NCI-H1105 (cell line): ENCODE data around the gene CAPN8.
"Not testable (repeated sequence)": the region's sequence is repeated elsewhere in the genome, so short reads cannot be mapped to it uniquely, and the experiment has no call there.

Experiments
- DNase-seq: peaks from one replicate; lab custom pipeline; 2025; lab: John Stamatoyannopoulos, UW

The CAPN8 gene

DNA sequence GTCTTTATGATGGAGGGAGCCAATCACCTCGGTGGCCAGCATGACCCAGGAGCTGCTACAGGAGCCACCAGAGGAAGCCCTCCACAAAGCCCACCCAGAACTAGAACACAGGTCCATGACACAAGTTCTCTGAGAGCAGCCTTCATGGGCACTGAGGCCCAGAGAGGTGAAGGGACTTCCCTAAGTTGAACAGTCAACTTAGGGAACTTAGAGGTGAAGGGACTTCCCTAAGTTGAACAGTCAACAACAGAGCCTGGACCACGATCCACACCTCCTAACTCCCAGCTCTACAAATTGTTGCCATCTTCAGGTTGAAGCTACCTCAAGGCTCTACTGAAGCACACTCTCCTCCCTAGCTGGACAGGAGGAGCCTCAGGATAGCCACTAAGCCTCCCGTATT lies 139.5 kb downstream of the CAPN8 start:
- DNase-seq: no peak

- DNase-seq: no peak
These were observed 140.0 kb downstream of the CAPN8 start for GRCh38 chr1:223525546-223525945.

DNA sequence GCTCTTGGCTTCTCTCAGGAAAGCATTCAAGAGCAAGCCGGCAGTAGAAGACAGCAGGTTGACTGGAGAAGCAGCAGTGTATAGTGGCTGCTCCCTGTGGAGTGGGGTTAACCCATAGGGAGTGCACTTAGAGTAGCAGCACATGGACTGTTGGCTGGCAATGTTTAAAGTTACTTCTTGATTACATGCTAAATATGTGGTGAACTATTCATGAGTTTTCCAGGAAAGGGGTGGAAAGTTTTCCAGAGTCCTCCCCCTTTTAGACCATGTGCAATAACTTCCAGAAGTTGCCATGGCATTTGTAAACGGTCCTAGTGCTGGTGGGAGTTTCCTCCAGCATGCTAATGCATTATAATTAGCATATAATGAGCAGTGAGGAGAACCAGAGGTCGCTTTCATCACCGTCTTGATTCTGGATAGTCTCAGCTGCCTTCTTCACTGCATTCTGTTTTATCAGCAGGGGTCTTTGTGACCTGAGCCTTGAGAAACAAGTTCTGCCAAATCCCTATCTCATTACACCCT lies 140.5 kb downstream of the CAPN8 start:
- no peak for DNase-seq

GRCh38 chr1:223521150-223521549 lies 144.4 kb downstream of the CAPN8 start:
- DNase-seq: no peak

DNA sequence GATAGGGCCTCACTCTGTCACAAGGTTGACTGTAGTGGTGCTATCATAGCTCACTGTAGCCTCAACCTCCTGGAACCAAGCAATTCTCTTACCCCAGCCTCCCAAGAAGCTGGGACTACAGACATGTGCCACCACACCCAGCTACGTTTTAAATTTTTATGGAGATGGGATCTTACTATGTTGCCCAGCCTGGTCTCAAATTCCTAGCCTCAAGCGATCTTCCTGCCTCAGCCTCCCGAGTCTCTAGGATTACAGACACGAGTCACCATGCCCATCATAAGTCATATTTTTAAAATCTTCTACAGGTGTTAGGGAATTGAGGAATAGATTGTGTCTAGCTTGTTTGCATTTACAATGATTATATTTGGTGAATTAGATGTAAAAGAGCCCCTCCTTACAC lies 145.3 kb downstream of the CAPN8 start:
- DNase-seq: no peak

DNA sequence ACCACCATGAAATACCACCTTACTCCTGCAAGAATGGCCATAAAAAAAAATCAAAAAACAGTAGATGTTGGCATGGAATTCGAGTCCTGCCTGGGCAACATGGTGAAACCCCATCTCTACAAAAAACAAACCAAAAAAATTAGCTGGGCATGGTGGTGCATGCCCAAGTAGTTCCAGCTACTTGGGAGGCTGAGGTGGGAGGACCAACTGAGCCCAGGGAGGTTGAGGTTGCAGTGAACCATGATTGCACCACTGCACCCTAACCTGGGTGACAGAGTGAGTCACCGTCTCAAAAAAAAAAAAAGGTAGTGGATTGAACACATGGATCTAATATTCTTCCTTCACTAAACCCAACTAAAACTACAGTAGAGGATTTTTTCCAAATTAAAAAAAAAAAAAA lies 146.4 kb downstream of the CAPN8 start:
- DNase-seq: no peak

DNA sequence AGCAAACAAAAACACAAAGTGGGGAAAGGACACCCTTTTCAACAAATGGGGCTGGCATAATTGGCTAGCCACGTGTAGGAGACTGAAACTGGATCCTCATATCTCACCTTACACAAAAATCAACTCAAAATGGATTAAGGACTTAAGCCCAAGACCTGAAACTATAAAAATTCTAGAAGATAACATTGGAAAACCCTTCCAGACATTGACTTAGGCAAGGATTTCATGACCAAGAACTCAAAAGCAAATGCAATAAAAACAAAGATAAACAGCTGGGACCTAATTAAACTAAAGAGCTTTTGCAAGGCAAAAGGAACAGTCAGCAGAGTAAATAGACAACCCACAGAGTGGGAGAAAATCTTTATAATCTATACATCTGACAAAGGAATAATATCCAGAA lies 146.9 kb downstream of the CAPN8 start:
- DNase-seq: not testable (repeated sequence)

DNA sequence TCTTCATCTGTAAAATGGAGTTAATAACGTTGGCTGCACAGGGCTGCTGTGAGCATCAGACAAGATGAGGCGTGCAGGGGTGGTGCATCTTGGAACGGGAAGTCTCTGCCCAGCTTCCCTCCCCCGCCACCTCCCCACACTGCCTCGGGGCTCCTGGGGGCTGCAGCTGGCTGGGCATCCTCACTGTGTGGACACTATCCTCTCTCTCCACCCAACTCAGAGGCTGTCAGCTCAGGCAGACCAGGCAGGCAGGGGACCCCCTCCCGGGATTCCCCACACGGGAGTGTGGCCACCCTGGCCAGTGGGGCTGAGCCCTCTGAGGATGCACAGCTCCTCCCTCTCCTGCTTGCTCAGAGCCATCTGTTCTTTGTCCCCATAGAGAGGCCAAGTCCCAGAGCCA lies 149.6 kb downstream of the CAPN8 start:
- no peak for DNase-seq

DNA sequence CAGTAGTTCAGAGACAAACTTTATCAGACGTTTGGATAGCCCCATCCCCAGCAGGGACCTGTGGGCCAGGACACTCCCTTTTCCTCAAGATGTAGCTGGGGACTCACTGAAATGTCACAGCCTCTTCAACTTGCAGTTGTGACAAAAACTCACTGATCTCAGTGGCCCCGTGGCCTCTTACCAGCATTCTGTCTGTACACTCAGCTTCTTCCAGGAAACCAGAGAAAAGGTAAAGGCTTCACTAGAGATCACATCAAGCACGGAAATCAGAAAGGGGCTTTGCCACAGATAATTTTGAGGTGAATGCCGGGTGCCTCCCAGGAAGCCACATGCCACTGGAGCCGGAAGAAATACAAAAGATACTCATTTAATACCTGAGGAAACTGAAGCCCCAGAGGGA lies 150.1 kb downstream of the CAPN8 start:
- DNase-seq: no peak

DNA sequence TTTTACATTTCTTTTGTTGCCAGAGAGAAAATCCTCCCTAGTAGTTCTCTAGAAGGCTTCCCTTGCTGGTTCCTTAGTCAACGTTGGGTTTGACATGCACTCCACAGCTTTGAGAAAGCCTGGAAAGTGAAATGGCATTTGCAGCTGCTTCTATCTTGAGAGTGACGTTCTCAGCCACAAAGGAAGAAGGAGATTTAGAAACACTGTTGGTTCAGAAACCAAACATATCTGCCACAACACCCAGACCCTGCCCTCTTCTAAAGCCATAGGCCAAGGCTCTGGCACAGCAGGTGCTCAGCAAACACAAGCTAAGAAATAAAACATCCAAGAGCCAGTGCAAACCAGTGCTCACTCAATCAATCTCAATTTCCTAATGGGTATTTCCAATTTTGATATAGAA lies 150.9 kb downstream of the CAPN8 start:
- DNase-seq: no peak

DNA sequence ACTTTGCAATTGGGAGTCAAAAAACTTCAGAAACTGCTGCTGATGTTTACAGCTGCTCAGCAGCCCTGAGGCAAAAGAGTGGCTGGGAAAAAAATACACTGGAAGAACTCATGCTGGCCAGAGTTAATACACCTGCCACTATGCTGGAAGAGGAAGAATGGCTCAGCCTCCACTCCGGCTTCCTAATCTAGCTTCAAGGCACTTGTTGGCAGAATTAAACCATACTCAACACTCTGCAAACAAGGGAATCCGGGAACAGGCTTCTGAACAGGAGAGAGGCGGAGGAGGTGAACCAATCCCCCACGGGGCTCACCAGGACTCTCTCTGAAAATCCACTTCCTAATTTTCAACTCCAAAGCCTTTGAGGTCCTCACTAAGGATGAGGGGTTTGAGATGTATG lies 152.2 kb downstream of the CAPN8 start:
- DNase-seq: peak; percentile 15

DNA sequence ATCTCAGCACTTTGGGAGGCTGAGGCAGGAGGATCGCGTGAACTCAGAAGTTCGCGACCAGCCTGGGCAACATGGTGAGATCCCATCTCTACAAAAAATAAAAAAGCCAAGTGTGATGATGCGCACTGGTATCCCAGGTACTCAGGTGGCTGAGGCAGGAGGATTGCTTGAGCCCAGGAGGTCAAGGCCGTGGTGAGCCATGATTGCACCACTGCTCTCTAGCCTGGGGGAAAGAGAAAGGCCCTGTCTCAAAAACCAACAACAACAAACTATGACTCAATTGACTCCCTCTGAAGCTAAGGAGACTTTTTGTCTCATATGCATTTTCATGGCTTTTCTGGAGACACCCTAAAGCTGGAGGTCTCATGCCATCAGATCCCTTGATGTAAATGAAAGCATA lies 153.4 kb downstream of the CAPN8 start:
- no peak for DNase-seq

- DNase-seq: no peak
These were observed 156.7 kb downstream of the CAPN8 start for GRCh38 chr1:223508796-223509195.

GRCh38 chr1:223504741-223505140 lies 160.8 kb downstream of the CAPN8 start:
- DNase-seq: peak; percentile 14

GRCh38 chr1:223503348-223503747 lies 162.2 kb downstream of the CAPN8 start:
- DNase-seq: no peak

- DNase-seq: no peak
These were observed 164.7 kb downstream of the CAPN8 start for GRCh38 chr1:223500560-223501425.

DNA sequence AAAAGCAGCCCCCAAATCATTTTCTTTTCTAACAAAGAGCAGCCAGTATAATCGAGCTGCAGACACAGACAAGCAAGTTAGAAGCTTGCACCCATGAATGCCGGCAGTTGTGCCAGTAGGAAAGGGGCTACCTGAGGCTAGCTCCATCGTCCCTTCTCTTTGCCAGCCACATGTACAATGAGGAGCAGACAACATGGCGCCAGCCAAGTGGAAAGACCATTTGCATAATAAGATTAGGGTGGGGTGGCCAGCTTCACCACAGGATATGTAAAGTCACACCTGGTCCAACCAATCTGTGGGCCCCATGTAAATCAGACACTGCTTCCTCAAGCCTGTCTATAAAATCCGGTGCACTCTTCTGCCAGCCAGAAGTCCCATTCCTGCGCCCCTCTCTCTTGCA lies 168.6 kb downstream of the CAPN8 start:
- no peak for DNase-seq

GRCh38 chr1:223494926-223495645 lies 170.4 kb downstream of the CAPN8 start:
- no peak for DNase-seq

- DNase-seq: no peak
These were observed 173.5 kb downstream of the CAPN8 start for GRCh38 chr1:223492044-223492443.
